Measurements from ENCODE around the gene GDF3. TPM values are rescaled to one million over a fixed set of nuclear protein-coding genes. Genes with fewer than 3 reads are reported as not detected.

GDF3 gene
- total and polyA plus RNA-seq, 2 experiments from 2014 or later, result 15.3 to 31.7 TPM

GRCh38 chr12:7693793-7694192 is 1.8 kb downstream of the GDF3 start (continued):
- TF ChIP-seq REST (IDR thresholded peaks at IDR 0.05; ENCODE audit: unreplicated experiment) (no peak), EZH2phosphoT487 (IDR thresholded peaks at IDR 0.05; ENCODE audit: unreplicated experiment) (no peak), POLR2AphosphoS5 (IDR thresholded peaks at IDR 0.05; ENCODE audit: low read depth) (no peak), ZNF114 (CRISPR knock-in tag; IDR thresholded peaks at IDR 0.05) (no peak)

- H3F3A ChIP-seq (replicated peaks; ENCODE audit: low read depth), result peaks cover 14% of the 10 kb centered on the region; the same call in 1 of the 2 replicates
- H3K79me2 ChIP-seq (replicated peaks; ENCODE audit: insufficient read depth), result no peaks in the 10 kb centered on the region
- H3K4me1 Mint-ChIP-seq, result peaks cover 19% of the 10 kb centered on the region
- no peak overlapping the region for H3K27ac Mint-ChIP-seq
- H3K27me3 Mint-ChIP-seq (ENCODE audit: insufficient read depth, low read depth, poor library complexity), result peaks cover 4% of the 10 kb centered on the region
- H3K36me3 ChIP-seq (ENCODE audit: insufficient read depth), result no peaks in the 10 kb centered on the region; the same call in 1 of the 2 replicates
- peak overlapping the region; percentile 8; the same call in 1 of the 2 replicates for H3K4me2 ChIP-seq
- TF ChIP-seq ZNF331 (CRISPR knock-in tag; IDR thresholded peaks at IDR 0.05; ENCODE audit: low read depth) (no peak), ETS1 (IDR thresholded peaks at IDR 0.05) (no peak), EZH2 (IDR thresholded peaks at IDR 0.05; ENCODE audit: low read depth, unreplicated experiment) (no peak), EZH2phosphoT487 (IDR thresholded peaks at IDR 0.05; ENCODE audit: unreplicated experiment) (no peak), REST (IDR thresholded peaks at IDR 0.05; ENCODE audit: unreplicated experiment) (no peak), ZNF462 (CRISPR knock-in tag; IDR thresholded peaks at IDR 0.05) (no peak), STAT1 (IDR thresholded peaks at IDR 0.05; ENCODE audit: unreplicated experiment) (no peak), JUNB (IDR thresholded peaks at IDR 0.05; ENCODE audit: unreplicated experiment) (no peak), CREB1 (CRISPR knock-in tag; IDR thresholded peaks at IDR 0.05; ENCODE audit: low read depth) (no peak)
- no peaks in the 10 kb centered on the region for H3K9me2 ChIP-seq (ENCODE audit: insufficient read depth)
- H3K9me3 Mint-ChIP-seq, result peaks cover 2% of the 10 kb centered on the region; the same call in 1 of the 3 replicates
- DNase-seq (ENCODE audit: low spot score) (no peak), ATAC-seq (peak; percentile 71)
- H3K4me3 Mint-ChIP-seq, result no peak overlapping the region
- 0 out of 2 replicates have a peak overlapping the region, but pooled peaks have one; percentile 20 for H3K27ac ChIP-seq (ENCODE audit: low read depth)
- H2AFZ ChIP-seq, result peak overlapping the region; percentile 0; the same call in 1 of the 2 replicates
- 0 out of 3 replicates have a peak, but pooled peaks cover 3% of the 10 kb centered on the region for H3K36me3 Mint-ChIP-seq (ENCODE audit: low read depth)
- no peak overlapping the region for H3K4me3 ChIP-seq
- no peaks in the 10 kb centered on the region for H4K20me1 ChIP-seq (replicated peaks; ENCODE audit: insufficient read depth)
- H3K4me1 ChIP-seq (ENCODE audit: insufficient read depth), result peaks cover 14% of the 10 kb centered on the region
- H3K27me3 ChIP-seq (ENCODE audit: insufficient read depth), result no peaks in the 10 kb centered on the region
Measured at GRCh38 chr12:7681535-7681934, 14.0 kb downstream of the GDF3 start.
